AG09309 (cell line): ENCODE results near the gene EHHADH.

Source experiments
- DNase-seq: peaks from one replicate; pipeline ENCODE4 v3.0.0-alpha.2; 2010; ENCODE audit warnings: low read depth
- H3K4me3 ChIP-seq: 2 replicates; pipeline ENCODE4 v1.5.1; 2011; ENCODE audit warnings: mild to moderate bottlenecking, low read depth, low read length, moderate library complexity; ENCODE audit not compliant: control insufficient read depth
- TF ChIP-seq, protein P1 (sequence below): IDR thresholded peaks from 2 replicates; pipeline ENCODE4 v1.5.1; 2011; ENCODE audit warnings: mild to moderate bottlenecking, low read depth, low read length, inconsistent platforms; ENCODE audit not compliant: insufficient read depth, control insufficient read depth; ENCODE audit errors: missing control alignments

EHHADH gene

GRCh38 chr3:185187391-185187790 lies 66.5 kb downstream of the EHHADH start:
- TF ChIP-seq, protein P1, sequence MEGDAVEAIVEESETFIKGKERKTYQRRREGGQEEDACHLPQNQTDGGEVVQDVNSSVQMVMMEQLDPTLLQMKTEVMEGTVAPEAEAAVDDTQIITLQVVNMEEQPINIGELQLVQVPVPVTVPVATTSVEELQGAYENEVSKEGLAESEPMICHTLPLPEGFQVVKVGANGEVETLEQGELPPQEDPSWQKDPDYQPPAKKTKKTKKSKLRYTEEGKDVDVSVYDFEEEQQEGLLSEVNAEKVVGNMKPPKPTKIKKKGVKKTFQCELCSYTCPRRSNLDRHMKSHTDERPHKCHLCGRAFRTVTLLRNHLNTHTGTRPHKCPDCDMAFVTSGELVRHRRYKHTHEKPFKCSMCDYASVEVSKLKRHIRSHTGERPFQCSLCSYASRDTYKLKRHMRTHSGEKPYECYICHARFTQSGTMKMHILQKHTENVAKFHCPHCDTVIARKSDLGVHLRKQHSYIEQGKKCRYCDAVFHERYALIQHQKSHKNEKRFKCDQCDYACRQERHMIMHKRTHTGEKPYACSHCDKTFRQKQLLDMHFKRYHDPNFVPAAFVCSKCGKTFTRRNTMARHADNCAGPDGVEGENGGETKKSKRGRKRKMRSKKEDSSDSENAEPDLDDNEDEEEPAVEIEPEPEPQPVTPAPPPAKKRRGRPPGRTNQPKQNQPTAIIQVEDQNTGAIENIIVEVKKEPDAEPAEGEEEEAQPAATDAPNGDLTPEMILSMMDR, result no peak
- no peak for DNase-seq
- no peak overlapping the region for H3K4me3 ChIP-seq

GRCh38 chr3:185176750-185177359 lies 77.0 kb downstream of the EHHADH start:
- TF ChIP-seq, protein P1, result peak; percentile 64
- DNase-seq, result no peak
- H3K4me3 ChIP-seq, result no peak overlapping the region

- no peak overlapping the region for H3K4me3 ChIP-seq
- TF ChIP-seq, protein P1, result no peak
- no peak for DNase-seq
These were observed 78.4 kb downstream of the EHHADH start for GRCh38 chr3:185175370-185175987.

- DNase-seq, result no peak
- H3K4me3 ChIP-seq, result no peak overlapping the region
- TF ChIP-seq, protein P1, result no peak
These were observed 81.5 kb downstream of the EHHADH start for GRCh38 chr3:185172086-185173049.

GRCh38 chr3:185164428-185165217 lies 89.2 kb downstream of the EHHADH start:
- H3K4me3 ChIP-seq, result no peak overlapping the region
- TF ChIP-seq, protein P1, result no peak
- no peak for DNase-seq

GRCh38 chr3:185162634-185163033 lies 91.2 kb downstream of the EHHADH start:
- TF ChIP-seq, protein P1, result no peak
- DNase-seq, result no peak
- no peak overlapping the region for H3K4me3 ChIP-seq
